GM12878 (cell line): Measurements from ENCODE around the gene NXNL1. TPM values are rescaled to one million over a fixed set of nuclear protein-coding genes. Genes with fewer than 3 reads are reported as not detected.

ENCODE experiments used
- BMI1 ChIP-seq: fragments of 450-650 bp; IDR thresholded peaks from 2 replicates; pipeline ENCODE4 v1.6.1; 2016; ENCODE audit warnings: mild to moderate bottlenecking, moderate library complexity, borderline replicate concordance
- CREB1 ChIP-seq: IDR thresholded peaks from 2 replicates; pipeline ENCODE4 v1.6.1; 2012; ENCODE audit warnings: low read depth, mild to moderate bottlenecking, inconsistent platforms
- EP300 ChIP-seq, 2 experiments: fragments of 150-350 bp in 1 of 2; IDR thresholded peaks; 2 replicates each; pipeline ENCODE4 v1.6.1; 2011 to 2012; ENCODE audit warnings: low read depth in 2 of 2, low read length in 2 of 2, borderline replicate concordance in 1 of 2, improper control_type of control experiment in 1 of 2, inconsistent platforms in 1 of 2; ENCODE audit not compliant: control insufficient read depth in 1 of 2
- FOS ChIP-seq: IDR thresholded peaks from 3 replicates; pipeline ENCODE4 v1.6.1; 2011; ENCODE audit warnings: borderline replicate concordance; ENCODE audit not compliant: insufficient read length; ENCODE audit errors: extremely low read depth
- NR2C2 ChIP-seq: IDR thresholded peaks from 2 replicates; pipeline ENCODE4 v1.6.1; 2011; ENCODE audit warnings: borderline replicate concordance, low read depth; ENCODE audit not compliant: control insufficient read depth, insufficient read length
- POLR2AphosphoS5 ChIP-seq: IDR thresholded peaks from 2 replicates; pipeline ENCODE4 v1.6.1; 2011; ENCODE audit warnings: mild to moderate bottlenecking, low read length, inconsistent platforms
- PRDM15 ChIP-seq: fragments of 450-650 bp; formaldehyde crosslinking; IDR thresholded peaks from 2 replicates; pipeline ENCODE4 v1.4.0; 2020; ENCODE audit warnings: mild to moderate bottlenecking, moderate library complexity
- RFX5 ChIP-seq: IDR thresholded peaks from 2 replicates; pipeline ENCODE4 v1.6.1; 2011; ENCODE audit warnings: low read depth, low read length, improper control_type of control experiment
- SIN3A ChIP-seq: IDR thresholded peaks from 2 replicates; pipeline ENCODE4 v1.6.1; 2012; ENCODE audit warnings: low read depth, low read length, improper control_type of control experiment
- SUZ12 ChIP-seq: fragments of 200-600 bp; sonication (generic); IDR thresholded peaks from one replicate; pipeline ENCODE4 v1.6.1; 2018; ENCODE audit warnings: antibody characterized with exemption, mild to moderate bottlenecking; ENCODE audit not compliant: unreplicated experiment
- ZBTB4 ChIP-seq: fragments of 450-650 bp; formaldehyde crosslinking; IDR thresholded peaks from 2 replicates; pipeline ENCODE4 v1.4.0; 2022; ENCODE audit warnings: mild to moderate bottlenecking, moderate library complexity
- ZNF207 ChIP-seq: fragments of 450-650 bp; IDR thresholded peaks from 2 replicates; pipeline ENCODE4 v1.6.1; 2014; ENCODE audit warnings: antibody characterized with exemption, mild to moderate bottlenecking, borderline replicate concordance
- ZNF687 ChIP-seq: fragments of 450-650 bp; IDR thresholded peaks from 2 replicates; pipeline ENCODE4 v1.6.1; 2017; ENCODE audit warnings: mild to moderate bottlenecking, moderate library complexity
- polyA plus RNA-seq, 11 experiments: library from polyadenylated mRNA; depleted of rRNA in 4 of 11; unstranded in 6 of 11; stranded (reverse) in 5 of 11; fragments of >200 nt; fragmentation: Nextera tagmentation in 4 of 11; fragmentation: Illumina TruSeq in 1 of 11; extraction: Ambion mirVana in 4 of 11; extraction: Trizol in 1 of 11; gene quantifications; 1 replicate in 1 of 11; 2 replicates in 10 of 11; pipeline versions ENCODE4 v1.2.1 to v1.2.3, GENCODE V29; 2011 to 2016; ENCODE audit warnings: inconsistent platforms in 2 of 11, missing spikeins in 2 of 11, low read depth in 1 of 11
- total RNA-seq, 4 experiments: library from RNA; depleted of rRNA in 3 of 4; stranded (reverse); fragments of >200 nt in 3 of 4; fragmentation: Illumina TruSeq in 1 of 4; extraction: Trizol in 1 of 4; gene quantifications; 2 replicates each; pipeline versions ENCODE4 v1.2.1 to v1.2.3, GENCODE V29; 2013 to 2021
- TF ChIP-seq, protein P1 (sequence below): IDR thresholded peaks from 2 replicates; pipeline ENCODE4 v1.6.1; 2012; ENCODE audit warnings: low read depth, low read length, improper control_type of control experiment
- TF ChIP-seq, protein P2 (sequence below): IDR thresholded peaks from 2 replicates; pipeline ENCODE4 v1.6.1; 2012; ENCODE audit warnings: low read depth, low read length, improper control_type of control experiment

The NXNL1 gene
- total and polyA plus RNA-seq, 10 of the 15 experiments (the other 5 are each of a cell fraction or from before 2014, with no cell fraction given), result not detected

DNA sequence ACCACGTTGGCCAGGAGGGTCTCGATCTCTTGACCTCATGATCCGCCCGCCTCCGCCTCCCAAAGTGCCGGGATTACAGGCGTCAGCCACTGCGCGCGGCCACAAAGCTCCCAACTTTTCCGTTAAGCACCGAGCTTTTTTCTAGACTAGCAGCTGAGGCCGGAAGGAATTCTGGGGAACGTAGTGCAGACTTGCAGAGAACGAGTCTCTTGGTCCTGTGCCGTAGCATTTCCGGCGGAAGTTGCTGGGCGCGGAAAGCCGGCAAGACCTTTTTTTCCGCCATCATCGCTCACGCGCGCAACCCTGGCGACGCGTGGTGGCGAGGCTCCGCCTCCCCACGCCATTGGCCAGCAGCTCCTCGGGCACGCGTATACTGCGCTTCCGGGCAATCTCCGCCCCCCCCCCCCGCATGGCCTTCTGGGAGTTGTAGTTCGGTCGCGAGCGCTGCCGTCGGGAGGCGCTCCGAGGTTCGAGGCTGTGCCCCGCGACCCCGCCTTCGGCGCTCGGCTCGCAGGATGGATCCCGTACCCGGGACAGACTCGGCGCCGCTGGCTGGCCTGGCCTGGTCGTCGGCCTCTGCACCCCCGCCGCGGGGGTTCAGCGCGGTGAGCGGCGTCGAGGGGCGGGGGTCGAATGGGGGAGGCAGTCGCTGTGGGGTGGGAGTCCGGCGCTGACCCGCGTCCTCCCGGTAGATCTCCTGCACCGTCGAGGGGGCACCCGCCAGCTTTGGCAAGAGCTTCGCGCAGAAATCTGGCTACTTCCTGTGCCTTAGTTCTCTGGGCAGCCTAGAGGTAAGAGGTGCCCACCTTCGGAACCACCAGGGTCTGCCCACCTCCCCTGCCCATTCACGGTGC is 40.9 kb downstream of the NXNL1 start, which contains the start of gene MVB12A (continued):
- TF ChIP-seq PRDM15 (CRISPR knock-in tag), result no peak
- no peak; the same call in 1 of the 2 replicates for TF ChIP-seq SIN3A
- no peak for TF ChIP-seq NR2C2
- no peak for TF ChIP-seq POLR2AphosphoS5
- TF ChIP-seq ZBTB4, result no peak
- TF ChIP-seq FOS, result no peak
- no peak for TF ChIP-seq ZNF687
- TF ChIP-seq, protein P1, sequence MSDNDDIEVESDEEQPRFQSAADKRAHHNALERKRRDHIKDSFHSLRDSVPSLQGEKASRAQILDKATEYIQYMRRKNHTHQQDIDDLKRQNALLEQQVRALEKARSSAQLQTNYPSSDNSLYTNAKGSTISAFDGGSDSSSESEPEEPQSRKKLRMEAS, result peak; percentile 72; the same call in 1 of the 2 replicates
- TF ChIP-seq CREB1, result peak; percentile 93
- no peak for TF ChIP-seq ZNF207
- peak; percentile 69; the same call in 1 of the 2 replicates for TF ChIP-seq RFX5
- no peak for TF ChIP-seq SUZ12
- TF ChIP-seq, protein P2, sequence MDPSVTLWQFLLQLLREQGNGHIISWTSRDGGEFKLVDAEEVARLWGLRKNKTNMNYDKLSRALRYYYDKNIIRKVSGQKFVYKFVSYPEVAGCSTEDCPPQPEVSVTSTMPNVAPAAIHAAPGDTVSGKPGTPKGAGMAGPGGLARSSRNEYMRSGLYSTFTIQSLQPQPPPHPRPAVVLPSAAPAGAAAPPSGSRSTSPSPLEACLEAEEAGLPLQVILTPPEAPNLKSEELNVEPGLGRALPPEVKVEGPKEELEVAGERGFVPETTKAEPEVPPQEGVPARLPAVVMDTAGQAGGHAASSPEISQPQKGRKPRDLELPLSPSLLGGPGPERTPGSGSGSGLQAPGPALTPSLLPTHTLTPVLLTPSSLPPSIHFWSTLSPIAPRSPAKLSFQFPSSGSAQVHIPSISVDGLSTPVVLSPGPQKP, result peak; percentile 84
- no peak for TF ChIP-seq EP300 (IDR thresholded peaks at IDR 0.05; ENCODE audit: borderline replicate concordance in 1 of 2, control insufficient read depth in 1 of 2, low read depth in 2 of 2, low read length in 2 of 2)
- TF ChIP-seq BMI1, result no peak
